Astrocyte of the spinal cord (primary cell): Measurements from ENCODE around the gene RAB27A.
"Not testable (repeated sequence)": the region's sequence is repeated elsewhere in the genome, so short reads cannot be mapped to it uniquely, and the experiment has no call there.

Experiments
- DNase-seq: peaks from one replicate; pipeline ENCODE4 v3.0.0; 2011; ENCODE audit warnings: low read depth, low spot score
- H3K4me3 ChIP-seq: 2 replicates; pipeline ENCODE4 v1.5.1; 2011; ENCODE audit warnings: low read depth, mild to moderate bottlenecking, low read length, moderate library complexity
- in situ Hi-C: cut with HindIII; loops from 2 replicates; pipeline ENCODE4 v1.10.0; 2017; ENCODE audit warnings: low sequenced_read_pairs
- TF ChIP-seq, protein P1 (sequence below): IDR thresholded peaks from 2 replicates; pipeline ENCODE4 v1.5.1; 2012; ENCODE audit warnings: low read depth, mild to moderate bottlenecking, low read length, inconsistent platforms

Gene RAB27A

DNA sequence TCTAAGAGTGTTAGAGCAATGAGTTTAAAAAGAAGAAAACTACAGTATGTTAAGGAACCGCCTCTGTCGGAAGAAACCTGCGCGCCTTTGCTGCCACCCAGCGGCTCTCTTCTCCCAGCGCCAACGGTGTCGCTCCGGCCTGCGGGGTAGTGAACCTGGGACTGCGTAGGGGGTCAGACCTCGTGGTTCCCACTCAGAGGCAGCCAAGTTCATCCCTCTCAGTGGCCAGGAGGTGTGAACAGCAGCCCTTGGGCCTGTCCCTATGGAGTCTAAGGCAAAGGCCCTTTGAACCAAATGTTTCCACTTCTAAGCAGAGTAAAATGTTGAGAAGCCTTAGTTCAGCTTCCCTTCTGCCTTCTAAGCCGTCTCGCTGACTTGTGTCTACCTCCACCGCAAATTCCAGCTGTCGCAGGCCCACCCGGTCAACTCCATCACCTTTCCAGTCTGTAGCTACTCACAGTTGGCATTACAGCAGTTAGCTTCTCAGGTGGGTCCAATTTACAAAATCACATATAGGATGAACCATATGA lies 980 bp upstream of the RAB27A start:
- TF ChIP-seq, protein P1, sequence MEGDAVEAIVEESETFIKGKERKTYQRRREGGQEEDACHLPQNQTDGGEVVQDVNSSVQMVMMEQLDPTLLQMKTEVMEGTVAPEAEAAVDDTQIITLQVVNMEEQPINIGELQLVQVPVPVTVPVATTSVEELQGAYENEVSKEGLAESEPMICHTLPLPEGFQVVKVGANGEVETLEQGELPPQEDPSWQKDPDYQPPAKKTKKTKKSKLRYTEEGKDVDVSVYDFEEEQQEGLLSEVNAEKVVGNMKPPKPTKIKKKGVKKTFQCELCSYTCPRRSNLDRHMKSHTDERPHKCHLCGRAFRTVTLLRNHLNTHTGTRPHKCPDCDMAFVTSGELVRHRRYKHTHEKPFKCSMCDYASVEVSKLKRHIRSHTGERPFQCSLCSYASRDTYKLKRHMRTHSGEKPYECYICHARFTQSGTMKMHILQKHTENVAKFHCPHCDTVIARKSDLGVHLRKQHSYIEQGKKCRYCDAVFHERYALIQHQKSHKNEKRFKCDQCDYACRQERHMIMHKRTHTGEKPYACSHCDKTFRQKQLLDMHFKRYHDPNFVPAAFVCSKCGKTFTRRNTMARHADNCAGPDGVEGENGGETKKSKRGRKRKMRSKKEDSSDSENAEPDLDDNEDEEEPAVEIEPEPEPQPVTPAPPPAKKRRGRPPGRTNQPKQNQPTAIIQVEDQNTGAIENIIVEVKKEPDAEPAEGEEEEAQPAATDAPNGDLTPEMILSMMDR, result peak; percentile 93
- in situ Hi-C loops, result no loop called here
- DNase-seq, result no peak
- H3K4me3 ChIP-seq, result peak overlapping the region; percentile 82

DNA sequence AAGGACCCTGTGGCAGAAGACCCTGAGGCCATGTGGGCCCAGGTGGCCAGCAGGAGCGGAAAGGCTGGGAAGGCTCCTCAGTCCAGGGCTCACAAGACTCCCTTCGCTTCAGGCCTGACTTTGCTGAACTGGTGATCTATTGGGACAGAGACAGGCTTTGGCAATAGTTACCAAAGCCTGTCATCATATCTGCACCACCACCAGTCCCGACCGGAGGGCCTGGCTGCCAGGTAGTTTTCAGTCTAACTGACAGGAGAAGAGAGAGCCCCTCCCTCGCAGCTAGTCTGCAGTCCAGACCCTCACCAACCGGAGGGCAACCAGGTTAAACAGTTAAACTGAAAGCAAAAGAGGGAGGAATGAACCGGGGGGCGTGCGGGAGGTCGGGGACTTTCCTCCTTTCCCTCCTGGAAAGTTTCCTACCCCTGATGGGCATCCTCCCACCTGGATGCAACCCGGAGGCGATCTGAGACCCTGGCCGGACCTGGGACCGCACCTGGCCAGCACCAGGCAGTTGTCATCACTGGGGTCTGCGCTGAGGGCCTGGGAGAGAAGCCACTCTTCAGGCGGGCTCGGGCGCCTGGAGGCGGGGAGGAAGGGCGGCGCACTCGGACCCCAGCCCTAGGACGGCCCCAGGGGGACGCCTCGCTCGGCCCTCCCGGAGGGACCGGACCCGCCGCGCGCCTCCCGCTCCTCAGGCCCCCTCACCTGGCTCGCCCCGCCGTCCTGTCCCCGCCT lies 435 bp downstream of the RAB27A start:
- peak; percentile 18 for DNase-seq
- in situ Hi-C loops, result no loop called here
- TF ChIP-seq, protein P1, result no peak
- peak overlapping the region; percentile 82 for H3K4me3 ChIP-seq

DNA sequence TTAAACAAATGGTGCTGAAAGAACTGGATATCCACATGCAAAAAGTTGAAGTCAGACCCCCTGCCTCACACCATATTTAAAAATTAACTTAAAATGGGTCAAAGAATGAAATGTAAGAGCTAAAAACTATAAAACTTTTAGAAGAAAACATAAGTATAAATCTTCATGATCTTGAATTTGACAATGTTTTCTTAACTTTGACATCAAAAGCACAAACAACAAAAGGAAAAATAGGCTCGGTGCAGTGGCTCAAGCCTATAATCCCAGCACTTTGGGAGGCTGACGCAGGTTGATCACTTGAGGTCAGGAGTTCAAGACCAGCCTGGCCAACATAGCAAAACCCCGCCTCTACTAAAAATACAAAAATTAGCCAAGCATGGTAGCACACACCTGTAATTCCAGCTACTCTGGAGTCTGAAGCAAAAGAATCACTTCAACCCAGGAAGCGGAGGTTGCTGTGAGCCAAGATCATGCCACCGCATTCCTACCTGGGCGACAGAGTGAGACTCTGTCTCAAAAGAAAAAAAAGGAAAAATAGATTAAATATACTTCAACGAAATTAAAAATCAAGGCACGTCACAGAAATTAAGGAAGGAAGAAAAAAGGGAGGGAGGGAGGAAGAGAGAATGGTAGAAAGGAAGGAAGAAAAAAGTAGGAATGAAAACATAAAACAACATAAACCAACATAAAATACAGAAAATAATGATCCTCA lies 1.5 kb downstream of the RAB27A start:
- no peak overlapping the region for H3K4me3 ChIP-seq
- in situ Hi-C loops, result no loop called here
- no peak for DNase-seq
- TF ChIP-seq, protein P1, result no peak

DNA sequence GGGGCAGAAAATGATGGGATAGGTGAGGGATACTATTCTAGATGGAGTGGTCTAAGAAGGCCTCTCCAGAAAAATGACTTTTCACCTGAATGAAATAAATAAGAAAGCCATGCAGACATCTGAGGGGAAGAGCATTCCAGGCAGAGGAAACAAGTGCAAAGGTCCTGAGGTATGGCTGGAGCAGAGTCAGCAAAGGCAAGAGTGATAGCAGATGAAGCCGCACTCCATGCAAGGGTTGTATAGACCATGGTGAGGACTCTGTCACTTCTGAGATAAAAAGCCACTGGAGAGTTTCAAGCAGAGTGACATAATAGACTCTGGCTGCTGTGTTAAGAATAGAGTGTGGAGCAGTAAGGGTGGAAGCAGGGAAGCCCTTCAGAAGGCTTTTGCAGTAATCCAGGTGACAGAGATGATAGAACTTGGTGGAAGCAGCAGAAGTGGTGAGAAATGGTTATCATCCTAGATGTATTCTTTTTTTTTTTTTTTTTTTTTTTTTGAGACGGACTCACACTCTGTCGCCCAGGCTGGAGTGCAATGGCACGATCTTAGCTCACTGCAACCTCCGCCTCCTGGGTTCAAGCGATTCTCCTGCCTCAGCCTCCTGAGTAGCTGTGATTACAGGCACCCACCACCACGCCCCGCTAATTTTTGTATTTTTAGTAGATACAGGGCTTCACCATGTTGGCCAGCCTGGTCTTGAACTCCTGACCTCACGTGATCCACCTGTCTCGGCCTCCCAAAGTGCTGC lies 3.0 kb downstream of the RAB27A start:
- H3K4me3 ChIP-seq, DNase-seq, in situ Hi-C loops: not testable (repeated sequence)

DNA sequence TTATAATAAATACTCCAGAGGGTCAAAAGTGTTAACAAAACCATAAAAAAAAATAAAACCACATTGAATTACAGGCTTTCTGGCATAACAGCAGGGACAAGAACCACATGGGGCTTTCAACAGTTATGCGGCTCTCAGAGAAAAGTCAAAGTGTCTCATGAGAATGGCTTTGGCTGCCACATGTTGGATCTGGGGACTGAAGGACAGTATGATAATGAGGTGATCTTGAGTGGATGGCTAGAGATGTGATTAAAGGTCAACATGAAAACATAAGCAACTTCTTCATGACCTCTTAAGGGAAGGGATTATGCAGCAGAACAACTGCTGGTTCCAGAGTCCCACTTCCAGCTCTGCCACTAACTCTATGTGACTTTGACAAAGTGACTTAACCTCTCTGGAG lies 5.2 kb downstream of the RAB27A start:
- H3K4me3 ChIP-seq, result no peak overlapping the region
- TF ChIP-seq, protein P1, result no peak
- no peak for DNase-seq
- in situ Hi-C loops, result no loop called here

DNA sequence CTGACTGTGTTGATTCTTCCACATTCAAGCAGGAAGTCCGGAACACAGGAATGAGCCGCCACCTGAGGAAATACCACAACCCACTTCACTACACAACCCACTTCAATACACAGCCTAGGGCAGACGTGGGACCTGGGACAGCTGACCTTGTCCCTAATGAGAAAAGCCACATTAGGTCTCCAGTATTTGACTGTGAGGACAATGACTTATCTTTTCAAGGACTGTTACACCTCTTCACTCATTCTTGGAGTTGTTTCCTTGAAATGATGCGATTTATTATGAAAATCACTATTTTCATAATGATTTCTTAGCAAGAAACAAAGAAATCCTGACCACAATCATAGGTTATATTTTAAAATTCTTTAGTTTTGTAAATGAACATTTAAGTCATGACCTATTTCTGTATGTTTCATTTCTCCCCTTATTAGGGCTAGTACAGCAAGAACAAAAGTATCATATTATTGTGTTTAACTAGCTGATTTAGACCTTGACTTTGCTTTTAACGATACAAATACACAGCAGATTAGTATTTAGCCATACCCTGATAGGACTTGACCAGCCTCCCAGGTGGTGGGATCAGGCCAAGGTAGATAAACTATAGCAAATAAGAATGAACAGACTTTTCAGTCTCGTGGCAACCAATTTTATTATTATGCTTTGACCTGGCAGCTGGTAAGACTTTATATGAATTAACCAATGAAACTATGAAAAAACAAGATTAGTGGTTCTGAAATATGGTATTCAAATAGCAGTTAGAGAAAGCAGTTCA lies 6.0 kb downstream of the RAB27A start:
- TF ChIP-seq, protein P1, result no peak
- in situ Hi-C loops, result no loop called here
- no peak overlapping the region for H3K4me3 ChIP-seq
- no peak for DNase-seq
